HEK293 (cell line): ENCODE results near the gene FAM83E.

Experiments
- CTCF ChIA-PET: fragments of 350-600 bp; formaldehyde crosslinking; extraction: SDS; loops from one replicate; lab custom pipeline; 2021; ENCODE audit warnings: antibody characterized with exemption; lab: Yijun Ruan, JAX
- POLR2A ChIA-PET: fragments of 300-600 bp; formaldehyde crosslinking; extraction: SDS; loops from one replicate; lab custom pipeline; 2020; ENCODE audit warnings: antibody characterized with exemption, inconsistent platforms; lab: Yijun Ruan, JAX
- H3K27ac ChIP-seq: fragments of 200-500 bp; sonication (Bioruptor generic); 2 replicates; pipeline ENCODE4 v1.5.1; 2014; ENCODE audit warnings: low read depth, low read length, control low read depth, inconsistent platforms; ENCODE audit errors: extremely low read depth
- H3K36me3 ChIP-seq, 2 experiments: fragments of 200-500 bp in 1 of 2; sonication (Bioruptor generic) in 1 of 2; 1 replicate in 1 of 2; 2 replicates in 1 of 2; pipeline ENCODE4 v1.5.1; 2014 to 2017; ENCODE audit warnings: inconsistent platforms in 2 of 2, low read length in 2 of 2; ENCODE audit not compliant: control insufficient read depth in 2 of 2, insufficient read depth in 1 of 2
- H3K4me1 ChIP-seq: fragments of 200-500 bp; sonication (Bioruptor generic); 2 replicates; pipeline ENCODE4 v1.5.1; 2014; ENCODE audit warnings: mild to moderate bottlenecking, low read length, inconsistent platforms; ENCODE audit not compliant: control insufficient read depth, insufficient read depth
- H3K4me3 ChIP-seq: 2 replicates; pipeline ENCODE4 v1.5.1; 2011; ENCODE audit warnings: low read depth, mild to moderate bottlenecking, control low read depth, low read length, moderate library complexity
- H3K9me3 ChIP-seq: fragments of 200-500 bp; sonication (Bioruptor generic); 2 replicates; pipeline ENCODE4 v1.5.1; 2014; ENCODE audit warnings: low read depth, low read length, inconsistent platforms; ENCODE audit not compliant: control insufficient read depth, insufficient read depth
- ATF2 ChIP-seq: fragments of 450-650 bp; formaldehyde crosslinking; IDR thresholded peaks from 2 replicates; pipeline ENCODE4 v1.5.1; 2016; ENCODE audit warnings: missing biosample characterization, missing genetic modification characterization, low read depth
- IKZF3 ChIP-seq: fragments of 450-650 bp; IDR thresholded peaks from 2 replicates; pipeline ENCODE4 v1.5.0; 2018; ENCODE audit warnings: missing biosample characterization, mild to moderate bottlenecking, missing genetic modification characterization, moderate library complexity
- OVOL3 ChIP-seq: fragments of 450-650 bp; formaldehyde crosslinking; IDR thresholded peaks from 2 replicates; pipeline ENCODE4 v1.5.1; 2016; ENCODE audit warnings: missing biosample characterization, missing genetic modification characterization
- PRDM10 ChIP-seq: fragments of 450-650 bp; formaldehyde crosslinking; IDR thresholded peaks from 2 replicates; pipeline ENCODE4 v1.5.1; 2016; ENCODE audit warnings: missing biosample characterization, missing genetic modification characterization
- PRDM2 ChIP-seq: fragments of 450-650 bp; formaldehyde crosslinking; IDR thresholded peaks from 2 replicates; pipeline ENCODE4 v1.5.1; 2016; ENCODE audit warnings: missing biosample characterization, missing genetic modification characterization, borderline replicate concordance
- REPIN1 ChIP-seq: fragments of 450-650 bp; formaldehyde crosslinking; IDR thresholded peaks from 2 replicates; pipeline ENCODE4 v1.5.1; 2017; ENCODE audit warnings: missing biosample characterization, missing genetic modification characterization, low read depth
- TRIM28 ChIP-seq: IDR thresholded peaks from 2 replicates; pipeline ENCODE4 v1.6.1; 2011; ENCODE audit warnings: low read length, control low read depth, borderline replicate concordance
- ZFHX2 ChIP-seq: fragments of 450-650 bp; formaldehyde crosslinking; conservative IDR thresholded peaks from 2 replicates; pipeline ENCODE4 v1.5.1; 2016; ENCODE audit warnings: missing biosample characterization, missing genetic modification characterization
- ZNF133 ChIP-seq: fragments of 450-650 bp; formaldehyde crosslinking; IDR thresholded peaks from 2 replicates; pipeline ENCODE4 v1.5.1; 2016; ENCODE audit warnings: missing biosample characterization, missing genetic modification characterization
- ZNF335 ChIP-seq: fragments of 450-650 bp; formaldehyde crosslinking; conservative IDR thresholded peaks from 2 replicates; pipeline ENCODE4 v1.5.1; 2016; ENCODE audit warnings: missing biosample characterization, missing genetic modification characterization
- ZNF514 ChIP-seq: fragments of 450-650 bp; formaldehyde crosslinking; IDR thresholded peaks from 2 replicates; pipeline ENCODE4 v1.5.1; 2016; ENCODE audit warnings: missing biosample characterization, missing genetic modification characterization
- ZNF518A ChIP-seq: fragments of 450-650 bp; formaldehyde crosslinking; conservative IDR thresholded peaks from 2 replicates; pipeline ENCODE4 v1.5.1; 2016; ENCODE audit warnings: low read depth, missing biosample characterization, missing genetic modification characterization
- ZNF629 ChIP-seq: fragments of 450-650 bp; formaldehyde crosslinking; IDR thresholded peaks from 2 replicates; pipeline ENCODE4 v1.5.1; 2017; ENCODE audit warnings: missing biosample characterization, missing genetic modification characterization
- ZNF701 ChIP-seq: fragments of 450-650 bp; formaldehyde crosslinking; IDR thresholded peaks from 2 replicates; pipeline ENCODE4 v1.5.1; 2016; ENCODE audit warnings: missing biosample characterization, missing genetic modification characterization
- TF ChIP-seq, protein P1 (sequence below): fragments of 450-650 bp; IDR thresholded peaks from 2 replicates; pipeline ENCODE4 v1.5.1; 2018; ENCODE audit warnings: missing biosample characterization, missing genetic modification characterization
- TF ChIP-seq, protein P2 (sequence below): fragments of 450-650 bp; formaldehyde crosslinking; IDR thresholded peaks from 2 replicates; pipeline ENCODE4 v1.5.1; 2016; ENCODE audit warnings: missing biosample characterization, missing genetic modification characterization

The FAM83E gene

DNA sequence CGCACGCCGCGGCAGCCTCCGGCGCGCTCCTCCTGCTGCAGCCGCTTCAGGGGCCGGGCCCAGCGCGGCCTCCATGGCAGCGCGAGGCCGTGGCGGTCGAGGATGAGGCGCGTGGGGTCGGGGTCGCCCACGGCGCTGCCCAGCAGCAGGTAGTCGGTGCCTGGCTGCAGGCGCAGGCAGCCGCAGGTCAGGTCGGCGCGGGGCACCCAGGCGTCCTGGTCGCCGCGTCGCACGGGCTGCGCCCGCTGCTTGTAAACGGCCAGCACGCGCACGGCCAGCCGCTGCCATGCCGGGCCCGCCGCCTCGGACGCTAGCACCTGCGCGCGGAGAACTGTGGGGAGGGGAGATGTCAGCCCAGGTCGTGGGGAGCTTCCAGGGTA, 46.8 kb upstream of the FAM83E start (continued):
- no peak for TF ChIP-seq PRDM2
- no peak for TF ChIP-seq ZNF701 (tag by site-specific recombination)
- TF ChIP-seq ZNF514 (tag by site-specific recombination): no peak
- TF ChIP-seq ZFHX2 (tag by site-specific recombination): no peak
- TF ChIP-seq, protein P1, sequence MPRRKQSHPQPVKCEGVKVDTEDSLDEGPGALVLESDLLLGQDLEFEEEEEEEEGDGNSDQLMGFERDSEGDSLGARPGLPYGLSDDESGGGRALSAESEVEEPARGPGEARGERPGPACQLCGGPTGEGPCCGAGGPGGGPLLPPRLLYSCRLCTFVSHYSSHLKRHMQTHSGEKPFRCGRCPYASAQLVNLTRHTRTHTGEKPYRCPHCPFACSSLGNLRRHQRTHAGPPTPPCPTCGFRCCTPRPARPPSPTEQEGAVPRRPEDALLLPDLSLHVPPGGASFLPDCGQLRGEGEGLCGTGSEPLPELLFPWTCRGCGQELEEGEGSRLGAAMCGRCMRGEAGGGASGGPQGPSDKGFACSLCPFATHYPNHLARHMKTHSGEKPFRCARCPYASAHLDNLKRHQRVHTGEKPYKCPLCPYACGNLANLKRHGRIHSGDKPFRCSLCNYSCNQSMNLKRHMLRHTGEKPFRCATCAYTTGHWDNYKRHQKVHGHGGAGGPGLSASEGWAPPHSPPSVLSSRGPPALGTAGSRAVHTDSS (tag by site-specific recombination): no peak
- no peak for TF ChIP-seq ZNF335 (tag by site-specific recombination)
- TF ChIP-seq OVOL3 (tag by site-specific recombination): no peak
- TF ChIP-seq ZNF133: no peak
- TF ChIP-seq REPIN1 (tag by site-specific recombination): no peak

- ChIA-PET CTCF (no interaction called here), POLR2A (no interaction called here)
- Histone ChIP-seq H3K4me1 (peaks cover 3% of the 10 kb centered on the region), H3K9me3 (no peaks in the 10 kb centered on the region), H3K4me3 (no peak overlapping the region), H3K27ac (peak overlapping the region; percentile 17; the same call in 1 of the 2 replicates), H3K36me3 (no peaks in the 10 kb centered on the region)
- TF ChIP-seq TRIM28 (0 out of 2 replicates have a peak, but pooled peaks have one; percentile 35), ZNF518A (tag by site-specific recombination) (no peak), IKZF3 (tag by site-specific recombination) (peak; percentile 54), ATF2 (tag by site-specific recombination) (peak; percentile 94), PRDM10 (peak; percentile 42), ZNF629 (tag by site-specific recombination) (peak; percentile 58)
- TF ChIP-seq, protein P2, sequence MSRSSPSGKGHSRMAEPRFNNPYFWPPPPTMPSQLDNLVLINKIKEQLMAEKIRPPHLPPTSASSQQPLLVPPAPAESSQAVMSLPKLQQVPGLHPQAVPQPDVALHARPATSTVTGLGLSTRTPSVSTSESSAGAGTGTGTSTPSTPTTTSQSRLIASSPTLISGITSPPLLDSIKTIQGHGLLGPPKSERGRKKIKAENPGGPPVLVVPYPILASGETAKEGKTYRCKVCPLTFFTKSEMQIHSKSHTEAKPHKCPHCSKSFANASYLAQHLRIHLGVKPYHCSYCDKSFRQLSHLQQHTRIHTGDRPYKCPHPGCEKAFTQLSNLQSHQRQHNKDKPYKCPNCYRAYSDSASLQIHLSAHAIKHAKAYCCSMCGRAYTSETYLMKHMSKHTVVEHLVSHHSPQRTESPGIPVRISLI (tag by site-specific recombination): no peak
These were observed 46.2 kb upstream of the FAM83E start for GRCh38 chr19:48660852-48661710.
